Measurements from ENCODE around the gene TTYH1.

TTYH1 gene

GRCh38 chr19:54392105-54392504 is 23.2 kb upstream of the TTYH1 start:
- DNase-seq (ENCODE audit: low read depth in 2 of 2), result no peak

- no peak for DNase-seq (ENCODE audit: low read depth in 2 of 2)
Observed at GRCh38 chr19:54393381-54393780, 21.9 kb upstream of the TTYH1 start.

- no peak for DNase-seq (ENCODE audit: low read depth in 2 of 2)
Observed at GRCh38 chr19:54395685-54396084, 19.6 kb upstream of the TTYH1 start.

- DNase-seq (ENCODE audit: low read depth in 2 of 2), result no peak
Observed at GRCh38 chr19:54399189-54399588, 16.1 kb upstream of the TTYH1 start.

GRCh38 chr19:54400913-54401312 is 14.4 kb upstream of the TTYH1 start:
- no peak for DNase-seq (ENCODE audit: low read depth in 2 of 2)

GRCh38 chr19:54403054-54403453 is 12.2 kb upstream of the TTYH1 start:
- no peak for DNase-seq (ENCODE audit: low read depth in 2 of 2)

GRCh38 chr19:54405628-54406027 is 9.6 kb upstream of the TTYH1 start:
- no peak for DNase-seq (ENCODE audit: low read depth in 2 of 2)

GRCh38 chr19:54407780-54408179 is 7.5 kb upstream of the TTYH1 start:
- DNase-seq (ENCODE audit: low read depth in 2 of 2), result no peak

- no peak for DNase-seq (ENCODE audit: low read depth in 2 of 2)
Observed at GRCh38 chr19:54408456-54409026, 6.7 kb upstream of the TTYH1 start.

GRCh38 chr19:54411033-54411432 is 4.2 kb upstream of the TTYH1 start:
- DNase-seq (ENCODE audit: low read depth in 2 of 2), result no peak

- no peak for DNase-seq (ENCODE audit: low read depth in 2 of 2)
Observed at GRCh38 chr19:54412877-54413276, 2.4 kb upstream of the TTYH1 start.

GRCh38 chr19:54414156-54414555 is 1.1 kb upstream of the TTYH1 start:
- no peak for DNase-seq (ENCODE audit: low read depth in 2 of 2)

GRCh38 chr19:54415901-54416673 is 823 bp downstream of the TTYH1 start:
- no peak for DNase-seq (ENCODE audit: low read depth in 2 of 2)

- DNase-seq (ENCODE audit: low read depth in 2 of 2), result no peak
Observed at GRCh38 chr19:54416695-54417491, 1.6 kb downstream of the TTYH1 start.

GRCh38 chr19:54418030-54418929 is 3.0 kb downstream of the TTYH1 start:
- DNase-seq (ENCODE audit: low read depth in 2 of 2), result no peak

- no peak for DNase-seq (ENCODE audit: low read depth in 2 of 2)
Observed at GRCh38 chr19:54418930-54419800, 3.9 kb downstream of the TTYH1 start.

GRCh38 chr19:54420068-54420382 is 4.8 kb downstream of the TTYH1 start:
- no peak for DNase-seq (ENCODE audit: low read depth in 2 of 2)

GRCh38 chr19:54420383-54421168 is 5.3 kb downstream of the TTYH1 start:
- DNase-seq (ENCODE audit: low read depth in 2 of 2), result no peak

GRCh38 chr19:54421169-54421516 is 5.9 kb downstream of the TTYH1 start:
- no peak for DNase-seq (ENCODE audit: low read depth in 2 of 2)

- no peak for DNase-seq (ENCODE audit: low read depth in 2 of 2)
Observed at GRCh38 chr19:54421521-54421920, 6.3 kb downstream of the TTYH1 start.

All from activated CD8-positive, alpha-beta memory T cell treated with anti-CD3 and anti-CD28 coated beads for 4 hours (primary cell).